ENCODE results near the gene AGMO.

GRCh38 chr7:15430191-15430590 is 131.6 kb downstream of the AGMO start:
- no peak for TF ChIP-seq EZH2 (IDR thresholded peaks at IDR 0.05; ENCODE audit: borderline replicate concordance)
- no peak for TF ChIP-seq CTCF (IDR thresholded peaks at IDR 0.05; ENCODE audit: poor library complexity)

All from hepatocyte (in vitro differentiated cells).